Mesodermal cell (in vitro differentiated cells): ENCODE measurements around the gene MAPKAPK2.
"Not testable (repeated sequence)": the region's sequence is repeated elsewhere in the genome, so short reads cannot be mapped to it uniquely, and the experiment has no call there.

ENCODE experiments used
- H3K27ac ChIP-seq: 2 replicates; pipeline ENCODE4 v1.7.0; 2013; ENCODE audit warnings: mild to moderate bottlenecking, low read depth, low read length, moderate library complexity; ENCODE audit not compliant: severe bottlenecking
- H3K36me3 ChIP-seq: 2 replicates; pipeline ENCODE4 v1.7.1; 2013; ENCODE audit warnings: mild to moderate bottlenecking, low read length, moderate library complexity; ENCODE audit not compliant: control insufficient read depth, insufficient read depth
- H3K4me1 ChIP-seq: one replicate; pipeline ENCODE4 v1.7.1; 2013; ENCODE audit warnings: mild to moderate bottlenecking, low read length; ENCODE audit not compliant: insufficient read depth, control insufficient read depth, poor library complexity, severe bottlenecking
- H3K4me3 ChIP-seq: 2 replicates; pipeline ENCODE4 v1.7.0; 2013; ENCODE audit warnings: low read length, control low read depth, mild to moderate bottlenecking; ENCODE audit not compliant: insufficient read depth, poor library complexity, severe bottlenecking; ENCODE audit errors: extremely low read depth
- H3K9me3 ChIP-seq: 2 replicates; pipeline ENCODE4 v1.7.1; 2013; ENCODE audit warnings: mild to moderate bottlenecking, low read length, moderate library complexity; ENCODE audit not compliant: control insufficient read depth
- WGBS, 2 experiments: methylation state at CpG; one replicate each; pipeline ENCODE4 v1.1.5; 2013; ENCODE audit warnings: missing lambda C conversion rate in 2 of 2; ENCODE audit not compliant: insufficient coverage in 2 of 2; 5-methylcytosine and 5-hydroxymethylcytosine counted together

The MAPKAPK2 gene

DNA sequence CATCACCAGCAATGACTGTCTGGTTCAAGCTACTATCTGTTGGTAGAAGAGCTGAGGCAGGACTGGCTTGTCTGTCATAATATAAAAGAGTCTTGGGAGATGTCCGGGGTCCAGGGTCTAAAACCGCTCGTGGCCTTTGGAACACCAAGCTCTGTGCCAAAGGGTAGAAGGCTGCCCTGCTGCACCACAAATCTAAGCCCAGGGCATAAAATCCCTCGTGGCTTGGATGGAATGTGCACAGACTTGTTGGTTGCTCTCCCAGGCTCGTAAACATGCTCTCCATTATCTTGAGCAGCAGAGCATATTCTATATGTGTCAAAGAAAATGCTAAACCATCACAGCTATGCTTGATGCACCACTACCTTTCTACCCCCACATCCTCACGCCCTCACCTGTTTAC lies 94.2 kb downstream of the MAPKAPK2 start:
- 85 to 95% methylated on average over 6 of the region's 6 CpGs for WGBS, 2 experiments
- not testable (repeated sequence) for H3K4me3 ChIP-seq, H3K36me3 ChIP-seq, H3K27ac ChIP-seq, H3K9me3 ChIP-seq, H3K4me1 ChIP-seq

DNA sequence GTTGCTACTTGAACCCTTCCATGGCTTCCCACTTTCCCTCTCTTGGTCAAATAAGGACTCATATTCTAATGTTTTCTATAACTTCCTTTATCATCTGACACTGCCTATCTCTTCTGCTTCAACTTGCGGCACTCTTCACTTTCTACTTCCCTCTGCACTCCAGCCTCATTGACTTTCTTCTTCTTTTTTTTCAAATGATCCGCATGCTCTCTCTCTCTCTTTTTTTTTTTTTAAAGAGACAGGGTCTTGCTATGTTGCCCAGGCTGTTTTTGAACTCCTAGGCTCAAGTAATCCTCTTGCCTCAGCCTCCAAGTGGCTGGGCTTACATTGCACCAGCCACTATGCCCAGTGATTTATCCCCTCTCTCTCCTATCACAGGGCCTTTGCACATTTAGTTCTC lies 94.9 kb downstream of the MAPKAPK2 start:
- WGBS, 2 experiments: 83 to 94% methylated on average over 2 of the region's 2 CpGs
- Histone ChIP-seq H3K4me1 (no peaks in the 10 kb centered on the region), H3K9me3 (no peaks in the 10 kb centered on the region), H3K36me3 (no peaks in the 10 kb centered on the region), H3K4me3 (no peak overlapping the region), H3K27ac (no peak overlapping the region)

DNA sequence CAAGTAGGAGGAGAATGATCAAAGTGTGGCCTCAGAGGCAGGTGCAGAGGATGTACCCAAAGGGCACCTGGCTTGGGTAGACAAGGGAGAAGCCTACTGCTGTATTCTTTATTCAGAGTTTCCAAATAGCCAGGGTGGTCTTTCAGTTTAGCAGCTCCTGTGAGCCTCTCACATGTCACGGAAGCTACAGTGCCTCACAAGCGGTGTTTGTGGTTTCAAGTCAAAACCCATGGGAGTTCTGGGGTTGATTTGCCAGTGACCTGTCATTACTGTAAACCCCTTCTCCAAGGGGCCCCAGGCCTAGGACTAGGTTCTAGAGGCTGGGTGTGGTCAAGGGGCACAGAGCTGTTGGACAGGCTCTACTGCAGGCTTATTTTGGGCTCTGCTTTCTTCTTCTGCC lies 97.7 kb downstream of the MAPKAPK2 start:
- no peaks in the 10 kb centered on the region for H3K36me3 ChIP-seq
- H3K27ac ChIP-seq: no peak overlapping the region
- H3K4me3 ChIP-seq: no peak overlapping the region
- no peaks in the 10 kb centered on the region for H3K9me3 ChIP-seq
- 100% methylated on average over 2 of the region's 2 CpGs for WGBS, 2 experiments
- no peaks in the 10 kb centered on the region for H3K4me1 ChIP-seq

DNA sequence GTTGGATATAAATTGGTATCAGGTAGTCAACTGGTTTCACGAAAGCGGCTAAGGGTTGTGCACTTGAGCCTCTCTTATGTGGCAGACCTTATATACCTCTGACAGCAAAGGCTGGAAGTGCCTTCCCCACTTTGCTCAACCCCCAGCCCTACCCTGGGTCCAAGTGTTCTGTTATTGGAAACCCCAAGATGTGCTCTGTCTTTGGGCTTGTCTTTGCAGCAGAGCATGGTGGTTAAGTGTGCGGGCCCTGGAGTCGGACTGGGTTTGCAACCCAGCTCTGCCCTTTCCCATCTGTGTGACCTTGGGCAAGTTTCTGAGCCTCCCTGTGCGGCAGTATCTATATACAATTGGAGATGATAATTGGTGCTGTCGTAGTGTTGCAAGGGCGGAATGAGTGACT lies 98.8 kb downstream of the MAPKAPK2 start:
- 91 to 93% methylated on average over 7 of the region's 7 CpGs for WGBS, 2 experiments
- Histone ChIP-seq H3K4me3 (no peak overlapping the region), H3K9me3 (no peaks in the 10 kb centered on the region), H3K36me3 (no peaks in the 10 kb centered on the region), H3K27ac (no peak overlapping the region), H3K4me1 (no peaks in the 10 kb centered on the region)
